RWPE2 (cell line): ENCODE measurements around the gene SLC35F3.

Experiments used
- ATAC-seq: fragments of 200-7000 bp; cut with Tn5 transposase; 3 replicates; pipeline ENCODE4 v1.9.1; 2021; ENCODE audit warnings: low read depth
- DNase-seq: peaks from one replicate; pipeline ENCODE4 v3.0.0-alpha.2; 2020; ENCODE audit warnings: low spot score
- H3K27ac ChIP-seq: fragments of 450-650 bp; 2 replicates; pipeline ENCODE4 v1.5.1; 2017; ENCODE audit warnings: mild to moderate bottlenecking; ENCODE audit not compliant: poor library complexity, severe bottlenecking
- H3K27me3 ChIP-seq: fragments of 250-450 bp; sonication (Bioruptor Pico); 2 replicates; pipeline ENCODE4 v1.5.1; 2021; ENCODE audit warnings: mild to moderate bottlenecking, moderate library complexity; ENCODE audit not compliant: insufficient read depth, poor library complexity, severe bottlenecking
- H3K36me3 ChIP-seq: fragments of 250-450 bp; sonication (Bioruptor Pico); 2 replicates; pipeline ENCODE4 v1.5.1; 2020; ENCODE audit warnings: low read depth, mild to moderate bottlenecking, moderate library complexity
- H3K4me1 ChIP-seq: fragments of 250-450 bp; sonication (Bioruptor Pico); 2 replicates; pipeline ENCODE4 v1.5.1; 2021; ENCODE audit warnings: mild to moderate bottlenecking, moderate library complexity; ENCODE audit not compliant: insufficient read depth, poor library complexity, severe bottlenecking
- H3K4me3 ChIP-seq: fragments of 250-450 bp; sonication (Bioruptor Pico); 2 replicates; pipeline ENCODE4 v1.5.1; 2021; ENCODE audit warnings: mild to moderate bottlenecking, moderate library complexity; ENCODE audit not compliant: severe bottlenecking
- H3K9me3 ChIP-seq: fragments of 250-450 bp; sonication (Bioruptor Pico); 2 replicates; pipeline ENCODE4 v1.5.1; 2021; ENCODE audit warnings: mild to moderate bottlenecking, moderate library complexity; ENCODE audit not compliant: severe bottlenecking
- CTCF ChIP-seq: fragments of 450-650 bp; IDR thresholded peaks from one replicate; pipeline ENCODE4 v1.5.1; 2017; ENCODE audit warnings: mild to moderate bottlenecking, moderate library complexity; ENCODE audit not compliant: poor library complexity, severe bottlenecking

The SLC35F3 gene

GRCh38 chr1:233936842-233937241 is 32.4 kb downstream of the SLC35F3 start:
- no peak for TF ChIP-seq CTCF
- Histone ChIP-seq H3K27ac (no peak overlapping the region), H3K9me3 (no peaks in the 10 kb centered on the region), H3K4me1 (no peaks in the 10 kb centered on the region), H3K27me3 (no peaks in the 10 kb centered on the region), H3K4me3 (no peak overlapping the region), H3K36me3 (no peaks in the 10 kb centered on the region)
- no peak for DNase-seq
- no peak for ATAC-seq

GRCh38 chr1:233938476-233938875 is 34.0 kb downstream of the SLC35F3 start:
- no peaks in the 10 kb centered on the region for H3K9me3 ChIP-seq

GRCh38 chr1:233939451-233939850 is 35.0 kb downstream of the SLC35F3 start:
- Histone ChIP-seq H3K4me1 (no peaks in the 10 kb centered on the region), H3K9me3 (no peaks in the 10 kb centered on the region), H3K27me3 (no peaks in the 10 kb centered on the region), H3K36me3 (no peaks in the 10 kb centered on the region), H3K4me3 (no peak overlapping the region), H3K27ac (no peak overlapping the region)
- DNase-seq (no peak), ATAC-seq (no peak)
- no peak for TF ChIP-seq CTCF

More at GRCh38 chr1:233938476-233938875, 34.0 kb downstream of the SLC35F3 start:
- H3K4me1 ChIP-seq: no peaks in the 10 kb centered on the region
- H3K27ac ChIP-seq: no peak overlapping the region
- H3K27me3 ChIP-seq: no peaks in the 10 kb centered on the region
- H3K36me3 ChIP-seq: no peaks in the 10 kb centered on the region
- no peak for TF ChIP-seq CTCF
- no peak overlapping the region for H3K4me3 ChIP-seq
- DNase-seq: no peak
- ATAC-seq: no peak

- no peak overlapping the region for H3K4me3 ChIP-seq
- H3K9me3 ChIP-seq: no peaks in the 10 kb centered on the region
- DNase-seq (no peak), ATAC-seq (no peak)
- TF ChIP-seq CTCF: no peak
- H3K36me3 ChIP-seq: no peaks in the 10 kb centered on the region
- H3K4me1 ChIP-seq: no peaks in the 10 kb centered on the region
- no peak overlapping the region for H3K27ac ChIP-seq
- H3K27me3 ChIP-seq: no peaks in the 10 kb centered on the region
These were observed 36.4 kb downstream of the SLC35F3 start for GRCh38 chr1:233940908-233941307.

GRCh38 chr1:233944601-233945000 is 40.1 kb downstream of the SLC35F3 start:
- Histone ChIP-seq H3K36me3 (no peaks in the 10 kb centered on the region), H3K9me3 (no peaks in the 10 kb centered on the region)
- no peak for TF ChIP-seq CTCF

More at GRCh38 chr1:233944601-233945000, 40.1 kb downstream of the SLC35F3 start:
- ATAC-seq: no peak
- Histone ChIP-seq H3K27ac (no peak overlapping the region), H3K27me3 (no peaks in the 10 kb centered on the region), H3K4me3 (no peak overlapping the region), H3K4me1 (no peaks in the 10 kb centered on the region)
- no peak for DNase-seq
